GM19023 (cell line): ENCODE measurements around the gene MIOS.

Source experiments
- ATAC-seq: cut with Tn5 transposase; IDR thresholded peaks from one replicate; pipeline ENCODE4 v1.9.1; 2021; ENCODE audit warnings: mild to moderate bottlenecking, moderate library complexity; ENCODE audit not compliant: unreplicated experiment

MIOS gene

DNA sequence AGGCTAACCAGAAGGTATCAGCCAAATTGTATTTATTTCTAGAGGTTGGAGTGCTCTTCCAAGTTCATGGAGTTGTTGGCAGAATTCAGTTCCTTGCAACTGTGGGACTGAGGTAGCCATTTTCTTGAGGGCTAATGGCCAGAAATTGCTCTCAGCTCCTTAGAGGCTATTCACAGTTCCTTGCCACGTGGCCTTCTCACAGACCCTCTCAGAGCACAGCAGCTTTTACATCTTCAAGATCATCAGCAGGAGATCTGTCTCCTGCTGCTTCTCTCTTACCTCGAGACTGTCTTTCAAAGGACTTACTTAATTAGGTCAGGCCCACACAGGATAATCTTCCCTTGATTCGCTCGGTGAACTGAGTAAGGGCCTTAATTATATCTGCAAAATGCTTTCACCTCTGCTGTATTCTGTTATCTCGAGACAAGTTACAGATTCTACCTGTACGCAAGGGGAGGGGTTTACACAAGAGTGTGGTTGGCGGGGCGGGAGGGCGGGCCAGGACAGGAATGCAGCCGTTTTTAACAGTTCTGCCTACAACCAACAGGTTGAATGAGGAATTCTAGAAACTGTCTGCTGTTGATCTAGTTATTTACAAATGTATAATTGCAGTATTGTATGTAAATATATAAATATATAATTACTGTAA lies 15.0 kb downstream of the MIOS start:
- ATAC-seq: no peak

DNA sequence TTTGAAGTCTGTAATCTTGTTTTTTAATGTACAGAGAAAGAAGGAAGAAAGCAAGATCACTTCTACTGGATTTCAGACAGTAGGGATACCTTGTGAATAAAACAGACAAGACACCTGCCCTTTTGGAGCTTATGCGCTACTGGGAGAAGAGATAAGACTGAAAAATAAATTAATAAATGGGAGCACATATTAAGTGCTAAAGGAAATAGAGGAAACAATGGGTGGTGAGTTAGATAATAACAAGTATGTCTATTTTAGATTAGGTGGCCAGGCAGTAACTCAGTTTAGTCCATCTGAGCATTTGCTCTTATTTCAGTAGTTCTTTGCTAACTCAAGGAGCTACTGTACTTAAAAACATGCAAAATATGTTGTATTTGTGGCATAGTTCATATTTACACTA lies 15.9 kb downstream of the MIOS start:
- ATAC-seq: no peak

DNA sequence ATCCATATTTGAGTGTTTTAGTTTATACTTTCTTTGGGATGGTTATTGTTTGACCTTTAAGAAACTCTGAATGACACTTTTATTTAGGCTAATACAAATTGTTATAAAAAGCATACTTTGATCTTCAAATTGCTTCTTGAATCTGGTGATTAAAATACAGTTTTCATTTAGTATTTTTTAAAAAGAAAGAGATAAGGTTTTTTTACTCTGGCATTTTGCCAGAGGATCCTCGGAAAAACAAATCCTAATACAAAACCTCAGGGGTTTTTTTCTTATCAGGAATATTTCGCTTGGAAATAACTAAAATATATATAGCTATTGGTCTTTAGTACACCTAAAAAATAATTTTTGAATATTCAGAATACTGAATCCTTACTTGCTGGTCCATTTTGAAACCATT lies 17.0 kb downstream of the MIOS start:
- no peak for ATAC-seq

DNA sequence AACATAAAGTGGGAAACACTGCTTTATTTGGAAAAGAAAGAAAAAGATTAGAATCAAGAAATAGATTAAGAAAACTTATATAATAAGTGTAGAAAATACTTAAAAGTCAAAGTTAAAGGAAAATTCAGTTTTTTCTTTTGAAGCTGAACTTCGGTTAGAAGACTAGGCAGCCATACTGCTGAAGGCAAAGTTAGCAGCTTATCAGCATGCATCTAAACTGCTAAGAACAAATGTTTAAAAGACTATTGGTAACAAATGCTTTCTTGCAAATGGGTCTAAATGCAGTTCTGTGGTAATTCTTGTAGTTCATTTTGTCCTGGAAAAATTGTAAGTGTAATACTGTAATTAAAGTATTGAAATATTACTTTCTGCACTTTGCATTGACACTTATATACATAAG lies 18.0 kb downstream of the MIOS start:
- no peak for ATAC-seq

DNA sequence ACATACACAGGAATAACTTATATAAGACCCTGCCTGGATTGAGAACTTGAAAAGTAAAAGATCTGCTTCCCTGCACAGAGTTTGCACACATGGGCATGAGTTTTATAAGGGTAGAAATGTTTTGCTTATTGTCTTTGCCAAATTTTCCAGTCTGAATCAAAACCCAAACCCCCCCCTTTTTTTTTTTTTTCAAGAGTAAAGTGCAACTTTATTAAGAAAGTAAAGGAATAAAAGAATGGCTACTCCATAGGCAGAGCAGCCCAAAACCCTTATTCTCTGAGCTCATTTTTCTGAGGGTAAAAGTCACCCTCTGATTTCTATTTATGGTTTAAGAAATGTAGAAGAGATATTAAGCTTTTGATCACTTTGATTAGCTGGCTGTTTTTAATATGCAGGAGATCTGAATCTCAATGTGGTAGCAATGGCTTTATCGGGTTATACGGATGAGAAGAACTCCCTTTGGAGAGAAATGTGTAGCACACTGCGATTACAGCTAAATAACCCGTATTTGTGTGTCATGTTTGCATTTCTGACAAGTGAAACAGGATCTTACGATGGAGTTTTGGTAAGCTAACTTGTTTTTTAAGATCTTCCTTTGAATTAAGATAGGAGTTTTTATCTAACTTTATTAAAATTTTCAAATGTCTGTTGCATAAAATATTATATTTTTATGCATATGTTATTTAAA lies 18.7 kb downstream of the MIOS start:
- ATAC-seq: no peak

DNA sequence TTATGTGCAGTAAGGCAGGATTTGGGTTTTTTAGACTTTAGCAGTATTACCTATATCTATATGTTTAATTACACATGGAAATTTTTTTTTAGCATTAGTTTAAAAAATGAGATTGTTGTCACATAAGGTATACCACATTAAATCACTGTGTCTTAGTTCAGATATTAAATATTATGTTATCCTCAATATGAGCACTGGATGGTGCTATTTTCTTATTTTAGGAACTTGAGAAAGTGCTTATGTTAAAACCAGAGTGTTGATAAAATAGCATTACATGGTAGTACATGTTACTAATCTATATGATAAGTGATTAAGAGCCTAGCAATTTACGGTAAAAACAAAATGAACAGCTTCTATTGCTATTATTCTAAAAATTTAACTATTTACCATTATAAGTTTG lies 28.8 kb downstream of the MIOS start:
- ATAC-seq: no peak

DNA sequence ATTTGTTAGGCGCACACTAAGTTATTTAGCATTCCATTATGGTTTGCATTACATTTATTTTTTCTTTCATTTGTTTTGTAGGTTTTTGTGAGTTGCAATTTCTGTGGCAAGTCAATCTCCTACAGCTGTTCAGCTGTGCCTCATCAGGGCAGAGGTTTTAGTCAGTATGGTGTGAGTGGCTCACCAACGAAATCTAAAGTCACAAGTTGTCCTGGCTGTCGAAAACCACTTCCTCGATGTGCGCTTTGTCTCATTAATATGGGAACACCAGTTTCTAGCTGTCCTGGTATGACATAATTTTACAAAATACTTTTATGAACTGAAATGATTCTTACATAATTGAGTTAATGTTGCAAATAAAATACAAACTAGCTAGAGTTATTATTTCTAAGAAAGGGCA lies 29.5 kb downstream of the MIOS start:
- ATAC-seq: no peak

DNA sequence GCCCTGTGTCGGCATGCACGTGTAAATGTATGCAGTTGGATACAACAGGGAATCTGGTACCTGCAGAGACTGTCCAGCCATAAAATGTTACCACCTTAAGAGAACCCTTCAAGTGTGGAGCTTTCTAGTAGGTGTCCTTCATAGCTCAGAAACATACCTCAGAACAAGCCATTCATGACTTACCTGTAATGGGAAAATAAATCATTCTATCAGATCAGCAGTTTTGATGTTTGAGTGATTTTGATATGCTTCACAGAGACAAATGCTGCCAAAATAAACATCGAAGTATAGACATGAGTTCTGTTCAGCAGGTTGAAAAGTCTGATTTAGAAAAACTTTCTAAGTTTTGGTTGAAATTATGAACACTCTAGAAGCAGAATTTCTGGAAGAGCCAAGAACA lies 40.3 kb downstream of the MIOS start:
- ATAC-seq: no peak

DNA sequence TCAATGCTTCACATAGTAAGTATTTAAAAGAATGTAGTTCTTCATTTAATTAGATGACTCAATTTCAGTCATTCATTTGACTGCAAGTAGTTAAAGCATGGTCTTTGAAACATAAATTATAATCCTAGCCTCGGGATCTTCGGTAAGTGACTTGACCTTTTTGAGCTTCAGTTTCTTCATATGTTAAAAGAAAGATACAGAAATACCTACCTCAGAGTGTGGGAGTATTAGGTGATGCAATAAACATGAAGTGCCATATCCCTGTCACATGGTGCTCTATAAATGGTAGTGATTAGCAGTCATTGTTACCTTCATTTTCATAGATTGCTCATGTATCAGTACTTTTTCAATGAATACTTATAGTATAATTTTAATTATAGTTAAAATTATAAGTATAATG lies 42.6 kb downstream of the MIOS start:
- no peak for ATAC-seq

DNA sequence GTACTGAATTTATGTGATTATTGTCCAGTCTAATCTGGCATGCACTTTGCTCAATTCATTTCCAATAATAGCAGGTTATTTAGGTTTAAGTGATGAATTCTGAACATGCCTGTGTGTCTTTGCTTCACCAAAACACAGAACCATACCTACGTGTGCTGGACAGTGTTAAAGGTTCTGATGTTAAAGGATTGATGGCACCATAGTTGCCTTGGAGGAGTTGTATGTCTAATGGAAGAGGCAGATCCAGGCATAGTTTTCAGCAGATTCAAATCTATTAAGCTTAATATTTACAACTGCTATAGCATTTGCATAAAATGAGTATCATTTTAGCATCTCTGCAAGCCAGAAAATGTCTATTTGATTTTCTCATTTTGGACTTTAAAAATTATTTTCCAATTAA lies 45.8 kb downstream of the MIOS start:
- ATAC-seq: no peak

DNA sequence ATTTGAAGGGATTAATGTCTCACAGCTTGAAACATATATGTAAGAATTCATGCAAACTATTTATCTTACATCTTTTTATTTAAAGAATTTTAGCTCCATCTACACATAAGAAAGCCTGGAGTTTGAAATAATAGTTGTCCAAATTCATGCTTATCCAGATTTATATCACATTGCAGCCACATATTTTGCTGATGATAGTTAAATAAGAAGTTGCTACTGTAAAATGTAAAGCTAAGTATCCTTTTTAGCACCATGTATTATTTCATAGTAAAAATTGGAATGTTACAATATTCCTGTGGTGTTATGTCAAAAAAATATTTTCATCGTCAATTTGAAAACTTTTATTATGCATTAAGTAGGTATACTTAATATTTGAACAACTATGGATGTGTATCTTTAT lies 46.5 kb downstream of the MIOS start:
- ATAC-seq: no peak

DNA sequence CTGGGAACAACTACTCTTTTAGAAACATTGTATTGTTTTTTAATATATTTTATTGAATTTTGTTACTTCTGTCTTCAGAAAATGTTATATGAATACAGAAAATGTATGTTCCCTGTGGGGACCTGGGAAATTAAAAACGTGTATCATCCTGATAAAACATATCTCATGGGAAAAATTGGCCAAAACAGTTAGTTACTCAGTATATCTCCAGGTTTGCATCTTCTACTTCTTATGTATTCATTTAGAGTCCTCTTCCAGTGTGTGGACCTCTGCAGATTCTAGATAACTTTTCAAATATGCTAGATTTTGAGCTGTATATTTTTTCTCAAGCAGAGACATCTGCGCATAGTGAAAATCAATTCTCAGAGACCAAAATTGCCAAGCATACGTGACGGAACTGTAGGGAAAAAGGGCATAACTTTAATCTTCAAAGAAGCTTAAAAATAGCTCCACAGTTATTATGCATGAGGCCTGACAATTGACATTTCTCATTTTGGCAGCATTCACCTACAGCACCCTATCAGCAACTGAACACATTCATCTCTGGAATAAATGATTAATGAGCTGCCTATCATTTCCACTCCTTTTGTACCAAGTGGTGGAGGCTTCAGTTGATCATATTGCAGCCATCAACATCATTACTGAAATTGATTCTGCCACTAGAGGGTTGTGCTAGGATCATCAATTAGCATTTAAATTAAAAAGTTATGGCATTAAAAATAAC lies 47.5 kb downstream of the MIOS start:
- ATAC-seq: no peak

DNA sequence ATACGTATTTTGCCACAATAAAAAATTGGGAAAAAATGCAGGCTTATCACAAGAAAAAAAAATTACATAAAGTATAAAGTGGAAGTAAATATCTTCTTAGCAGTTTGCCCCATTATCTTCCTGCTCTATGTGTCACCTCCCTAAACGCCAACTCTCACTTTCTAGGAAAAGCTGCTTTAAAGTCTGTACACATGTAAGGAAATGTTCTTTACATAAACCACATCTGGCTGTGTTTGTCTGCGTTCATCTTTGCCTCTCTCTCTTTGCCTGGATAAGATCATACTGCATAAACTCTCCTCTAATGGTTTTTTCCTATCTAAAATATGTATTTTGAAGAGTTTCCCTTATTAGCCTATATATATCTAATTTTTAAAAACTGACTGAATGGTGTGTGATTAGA lies 50.9 kb downstream of the MIOS start:
- ATAC-seq: no peak

DNA sequence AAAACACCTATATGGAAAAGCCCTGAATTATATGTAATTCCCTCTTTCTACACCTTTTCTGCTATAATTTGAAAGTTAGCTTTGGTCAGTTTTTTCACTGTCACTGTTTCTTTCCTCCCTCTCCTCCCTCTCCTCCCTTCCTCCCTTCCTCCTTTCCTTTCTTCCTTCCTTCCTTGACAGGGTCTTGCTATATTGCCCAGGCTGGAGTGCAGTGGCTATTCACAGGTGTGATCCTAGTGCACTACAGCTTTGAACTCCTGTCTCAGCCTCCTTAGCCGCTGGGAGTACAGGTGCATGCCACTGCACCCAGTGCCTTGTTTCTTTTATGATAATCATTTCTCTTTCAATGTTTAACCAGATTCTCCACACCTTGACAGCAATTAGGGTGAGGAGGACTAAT lies 51.7 kb downstream of the MIOS start:
- ATAC-seq: no peak

DNA sequence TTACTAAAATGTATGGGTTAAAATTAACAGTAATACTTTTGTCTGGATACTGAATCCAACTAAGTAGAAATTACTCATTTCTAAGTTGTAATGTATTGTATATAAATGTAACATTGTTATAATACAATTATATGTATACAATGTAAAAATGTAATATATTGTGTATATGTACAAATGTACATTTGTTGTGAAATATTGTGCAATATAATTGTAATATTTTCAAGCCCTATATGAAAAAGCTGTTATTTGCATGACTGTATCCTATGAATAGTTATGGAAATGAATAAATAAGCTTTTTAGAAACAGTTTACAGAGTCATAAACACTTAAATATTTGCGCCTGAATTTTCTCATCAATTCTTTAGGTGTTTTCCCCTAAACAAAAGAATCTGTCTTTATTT lies 53.6 kb downstream of the MIOS start:
- no peak for ATAC-seq

DNA sequence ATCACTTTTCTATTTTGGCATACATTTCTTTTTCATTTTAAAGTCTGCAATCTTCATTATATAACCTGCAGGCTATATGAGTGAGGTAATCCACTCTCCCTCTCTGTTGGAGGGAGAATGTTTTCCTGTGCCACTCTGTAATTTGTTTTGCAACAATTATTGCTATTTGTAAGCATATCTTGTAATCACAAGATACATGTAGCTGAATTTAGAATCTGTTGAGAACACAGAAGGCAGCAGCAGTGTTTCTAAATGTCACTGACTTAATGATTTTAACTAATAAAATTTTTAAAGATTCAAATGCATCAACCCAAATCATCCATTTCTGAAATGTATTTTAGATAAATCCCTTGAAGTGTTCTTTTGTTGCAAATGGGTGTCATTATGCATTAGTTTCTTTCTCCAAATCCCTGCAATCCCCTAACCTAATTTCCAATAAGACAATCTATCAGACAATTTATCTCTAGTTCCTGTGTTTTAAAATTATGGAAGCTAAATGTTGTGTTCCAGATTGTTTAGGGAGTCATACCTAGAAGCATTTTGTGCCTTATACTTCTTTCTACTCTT lies 54.0 kb downstream of the MIOS start:
- ATAC-seq: no peak

DNA sequence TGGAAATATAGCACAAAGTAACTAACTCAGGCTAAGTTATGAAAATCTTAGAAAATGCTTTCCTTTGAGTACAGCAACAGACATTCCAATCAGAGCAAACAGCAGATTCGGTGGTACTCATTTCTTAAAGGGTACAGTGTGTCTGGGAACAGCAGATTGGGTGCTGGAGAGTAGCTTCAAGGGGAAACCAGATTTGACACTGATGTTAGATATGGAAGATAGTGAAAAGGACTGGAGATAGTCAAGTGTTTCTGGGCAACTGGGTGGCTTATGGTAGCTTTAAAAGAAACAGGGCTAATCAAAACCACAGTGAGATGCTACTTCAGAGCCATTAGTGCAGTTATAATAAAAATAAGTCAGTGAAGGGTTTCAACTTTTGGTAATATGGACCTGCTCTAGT lies 61.8 kb downstream of the MIOS start:
- ATAC-seq: no peak

DNA sequence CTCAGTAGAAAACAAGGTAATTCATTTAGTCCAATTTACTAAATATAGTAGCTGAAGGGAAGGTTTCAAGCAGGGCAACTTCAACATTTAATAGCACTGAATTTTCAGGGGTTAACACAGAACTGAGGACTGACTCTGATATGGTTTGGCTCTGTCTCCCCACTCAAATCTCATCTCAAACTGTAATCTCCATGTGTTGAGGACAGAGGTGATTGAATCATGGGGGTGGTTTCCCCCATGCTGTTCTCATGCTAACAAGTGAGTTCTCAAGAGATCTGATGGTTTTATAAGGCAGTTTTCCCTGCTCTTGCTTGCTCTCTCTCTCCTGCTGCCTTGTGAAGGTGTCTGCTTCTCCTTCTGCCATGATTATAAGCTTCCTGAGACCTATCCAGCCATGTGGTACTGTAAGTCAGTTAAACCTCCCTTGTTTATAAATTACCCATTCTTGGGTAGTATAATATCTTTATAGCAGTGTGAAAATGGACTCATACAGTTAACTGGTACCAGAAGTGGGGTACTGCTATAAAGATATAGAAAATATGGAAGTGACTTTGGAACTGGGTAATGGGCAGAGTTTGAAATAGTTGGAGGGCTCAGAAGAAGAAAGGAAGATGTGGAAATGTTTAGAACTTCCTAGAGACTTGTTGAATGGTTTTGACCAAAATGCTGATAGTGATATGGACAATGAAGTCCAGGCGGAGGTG lies 64.1 kb downstream of the MIOS start:
- ATAC-seq: no peak

DNA sequence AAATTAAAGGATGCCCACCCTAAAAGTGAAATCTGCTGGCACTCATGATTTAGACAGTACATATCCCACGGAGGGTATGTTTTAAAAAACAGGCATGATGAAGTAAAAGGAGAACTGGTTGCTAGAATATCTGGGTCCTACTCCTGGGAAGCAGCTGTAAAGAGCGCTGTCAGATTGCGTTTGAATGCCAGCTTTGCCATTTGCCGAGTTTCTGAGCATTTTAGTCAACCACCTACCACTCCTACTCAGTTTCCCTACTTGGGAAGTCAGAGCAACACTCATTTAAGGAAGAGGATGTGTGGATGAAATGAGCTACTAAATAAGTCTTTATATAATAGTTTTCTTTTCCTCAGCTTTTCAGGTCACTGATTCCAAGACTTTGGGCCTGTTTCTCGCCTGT lies 72.7 kb downstream of the MIOS start:
- ATAC-seq: no peak

DNA sequence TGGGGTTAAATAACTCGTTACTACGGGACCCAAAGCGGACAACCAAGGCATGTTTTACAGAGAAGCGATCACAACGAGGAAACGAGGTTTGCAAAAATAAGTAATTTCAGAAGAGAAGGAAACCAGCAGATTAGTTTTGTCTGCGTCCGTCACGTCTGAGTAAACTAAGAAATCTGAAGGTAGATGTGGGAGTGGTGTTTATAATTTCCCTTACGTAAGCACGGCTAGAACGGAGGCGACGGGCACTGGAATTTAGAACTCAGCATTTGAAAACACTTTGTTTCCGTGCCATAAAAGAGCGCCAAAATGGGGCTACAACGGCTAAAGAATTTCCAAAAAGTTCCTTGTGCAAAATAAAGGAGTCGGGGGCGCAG lies 73.2 kb downstream of the MIOS start:
- ATAC-seq: no peak
